Mucosa of rectum (tissue), 2 donors: ENCODE data around the gene PPP1R14C.
"Not testable (repeated sequence)": the region's sequence is repeated elsewhere in the genome, so short reads cannot be mapped to it uniquely, and the experiment has no call there.

ENCODE experiments used
- H3K27ac ChIP-seq, 2 donors: one replicate each; pipeline ENCODE4 v1.7.0; 2013; ENCODE audit warnings: inconsistent platforms in 2 of 2, low read depth in 2 of 2, low read length in 2 of 2
- H3K27me3 ChIP-seq, 2 donors: one replicate each; pipeline ENCODE4 v1.7.0; 2013; ENCODE audit warnings: low read length in 2 of 2; ENCODE audit not compliant: control insufficient read depth in 2 of 2, insufficient read depth in 2 of 2
- H3K36me3 ChIP-seq, 2 donors: one replicate each; pipeline ENCODE4 v1.7.0; 2013; ENCODE audit warnings: low read length in 2 of 2; ENCODE audit not compliant: control insufficient read depth in 2 of 2, insufficient read depth in 2 of 2
- H3K4me1 ChIP-seq, 2 donors: one replicate each; pipeline ENCODE4 v1.7.0; 2013; ENCODE audit warnings: low read length in 2 of 2, mild to moderate bottlenecking in 1 of 2; ENCODE audit not compliant: control insufficient read depth in 2 of 2, insufficient read depth in 2 of 2
- H3K4me3 ChIP-seq, 2 donors: one replicate each; pipeline ENCODE4 v1.7.0; 2013; ENCODE audit warnings: low read length in 2 of 2
- H3K9ac ChIP-seq, 2 donors: one replicate each; pipeline ENCODE4 v1.7.0; 2013; ENCODE audit warnings: low read length in 2 of 2, low read depth in 1 of 2, mild to moderate bottlenecking in 1 of 2
- H3K9me3 ChIP-seq, 2 donors: one replicate each; pipeline ENCODE4 v1.7.0; 2013; ENCODE audit warnings: low read length in 2 of 2; ENCODE audit not compliant: control insufficient read depth in 2 of 2
- donor health status: healthy.
- donor health status: Normal muscosa, but diverticular disease.

Gene PPP1R14C

DNA sequence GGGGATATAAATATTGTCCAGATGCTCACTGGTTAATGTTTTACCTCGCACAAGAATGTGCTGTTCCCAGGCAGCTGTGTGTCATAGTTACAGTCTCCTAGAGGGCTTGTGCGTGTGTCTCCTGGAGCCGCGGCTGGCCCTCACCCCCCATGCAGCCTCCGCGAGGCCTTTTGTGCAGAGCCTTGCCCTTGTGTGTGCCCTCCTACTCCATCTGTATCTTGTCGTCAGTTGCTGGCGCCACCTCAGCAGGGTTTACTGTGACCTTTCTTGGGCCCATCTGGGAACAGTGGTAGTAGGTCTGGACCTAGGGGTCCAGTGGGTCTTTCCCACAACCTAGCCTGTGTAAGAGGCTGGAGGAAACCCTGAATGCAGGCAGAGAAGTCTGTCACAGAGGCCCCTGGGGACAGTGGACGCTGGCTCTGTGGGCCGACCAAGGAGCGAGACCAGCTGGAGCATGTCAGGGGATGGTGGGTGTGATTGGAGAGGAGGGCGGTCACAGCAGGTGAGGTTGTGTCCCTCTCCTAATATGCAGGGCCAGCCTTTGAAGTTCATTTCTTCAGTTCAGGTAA is 35.2 kb downstream of the PPP1R14C start:
- Histone ChIP-seq H3K27me3 (no peaks in the 10 kb centered on the region), H3K9me3 (no peaks in the 10 kb centered on the region), H3K9ac (peak overlapping the region in 1 of 2 donors; percentile 62), H3K36me3 (no peaks in the 10 kb centered on the region), H3K4me1 (peaks cover 38 to 43% of the 10 kb centered on the region in 2 donors), H3K4me3 (peak overlapping the region; percentile 10 to 13), H3K27ac (peak overlapping the region; percentile 88 to 92)

DNA sequence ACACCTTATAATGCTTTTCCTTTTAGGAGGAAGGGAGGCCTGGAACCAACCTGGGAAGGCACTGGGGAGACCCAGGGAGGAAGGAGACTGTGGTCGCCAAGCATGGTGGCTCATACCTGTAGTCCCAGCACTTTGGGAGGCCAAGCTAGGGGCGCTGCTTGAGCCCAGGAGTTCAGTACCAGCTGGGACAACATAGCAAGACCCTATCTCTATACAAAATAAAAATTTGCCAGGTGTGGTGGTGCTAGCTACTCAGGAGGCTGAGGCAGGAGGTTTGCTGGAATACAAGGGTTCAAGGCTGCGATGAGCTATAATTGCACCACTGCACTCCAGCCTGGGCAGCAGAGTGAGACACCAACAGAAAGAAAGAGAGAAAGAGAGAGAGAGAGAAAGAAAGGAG is 36.2 kb downstream of the PPP1R14C start:
- Histone ChIP-seq H3K9me3 (no peaks in the 10 kb centered on the region), H3K4me3 (no peak overlapping the region), H3K27me3 (no peaks in the 10 kb centered on the region), H3K9ac (no peak overlapping the region), H3K4me1 (peaks cover 39 to 49% of the 10 kb centered on the region in 2 donors), H3K27ac (no peak overlapping the region), H3K36me3 (no peaks in the 10 kb centered on the region)

DNA sequence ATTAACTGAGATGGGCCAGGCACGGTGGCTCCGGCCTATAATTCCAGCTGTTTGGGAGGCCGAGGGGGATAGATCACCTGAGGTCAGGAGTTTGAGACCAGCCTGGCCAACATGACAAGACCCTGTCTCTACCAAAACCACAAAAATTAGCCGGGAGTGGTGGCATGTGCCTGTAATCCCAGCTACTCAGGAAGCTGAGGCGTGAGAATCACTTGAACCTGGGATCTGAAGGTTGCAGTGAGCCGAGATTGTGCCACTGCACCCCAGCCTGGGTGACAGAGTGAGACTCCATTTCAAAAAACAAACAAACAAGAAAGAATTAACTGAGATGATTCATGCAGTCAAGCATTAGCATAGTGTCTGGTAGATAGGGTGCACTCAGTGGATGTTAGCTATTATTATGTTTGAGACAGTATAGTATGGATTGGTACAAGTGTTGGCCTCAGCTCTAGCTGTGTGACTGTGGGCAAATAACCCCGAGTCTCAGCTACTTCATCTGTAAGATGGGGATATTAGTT is 37.1 kb downstream of the PPP1R14C start:
- not testable (repeated sequence) for H3K27me3 ChIP-seq, H3K9ac ChIP-seq, H3K4me3 ChIP-seq, H3K27ac ChIP-seq, H3K9me3 ChIP-seq, H3K36me3 ChIP-seq
- H3K4me1 ChIP-seq, result peaks cover 40 to 57% of the 10 kb centered on the region in 2 donors

DNA sequence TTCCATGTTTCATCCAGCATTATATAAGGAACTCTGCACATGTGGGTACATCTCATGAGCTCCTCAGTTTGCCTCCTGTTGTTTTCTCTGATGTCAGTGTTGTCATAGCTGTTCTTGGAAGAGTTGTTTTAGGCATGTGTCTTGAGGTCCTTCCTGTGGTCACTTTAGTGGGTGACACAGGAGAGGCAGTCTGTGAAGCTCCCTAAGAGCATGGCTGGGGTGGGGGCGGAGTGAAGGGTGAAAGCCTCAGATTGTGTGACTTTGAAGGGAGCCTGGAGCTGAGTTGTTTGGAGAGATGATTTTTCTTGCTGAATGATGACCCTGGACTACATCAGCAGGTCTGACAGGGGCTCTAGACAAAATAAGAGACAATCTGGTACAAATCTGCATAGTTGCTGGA is 37.7 kb downstream of the PPP1R14C start:
- Histone ChIP-seq H3K9ac (no peak overlapping the region), H3K36me3 (no peaks in the 10 kb centered on the region), H3K27me3 (no peaks in the 10 kb centered on the region), H3K9me3 (no peaks in the 10 kb centered on the region), H3K4me3 (no peak overlapping the region), H3K27ac (no peak overlapping the region), H3K4me1 (peaks cover 38 to 57% of the 10 kb centered on the region in 2 donors)

DNA sequence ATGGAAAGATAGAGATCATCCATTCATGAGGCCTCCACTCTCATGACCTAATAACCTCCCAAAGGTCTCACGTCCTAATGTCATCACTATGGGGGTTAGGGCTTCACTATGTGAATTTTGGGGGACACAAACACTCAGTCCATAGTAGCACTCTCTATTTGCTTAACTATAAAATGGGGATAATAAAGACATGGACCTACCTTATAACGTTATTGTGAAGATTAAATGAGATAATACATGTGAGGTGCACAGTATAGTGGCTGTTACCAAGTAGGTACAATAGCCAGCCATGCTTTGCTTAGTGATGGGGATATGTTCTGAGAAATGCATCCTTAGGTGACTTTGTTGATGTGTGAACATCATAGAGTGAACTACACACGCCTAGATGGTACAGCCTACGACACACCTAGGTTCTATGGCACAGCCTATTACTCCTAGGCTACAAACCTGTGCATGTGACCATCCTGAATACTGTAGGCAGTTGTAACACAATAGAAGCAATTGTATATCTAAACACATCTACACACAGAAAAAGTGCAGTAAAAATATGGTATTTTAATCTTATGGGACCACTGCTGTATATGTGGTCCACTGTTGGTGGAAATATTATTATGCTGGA is 39.7 kb downstream of the PPP1R14C start:
- Histone ChIP-seq H3K9ac (no peak overlapping the region), H3K27ac (peak overlapping the region; percentile 76 to 81), H3K36me3 (no peaks in the 10 kb centered on the region), H3K4me3 (no peak overlapping the region), H3K4me1 (peaks cover 22 to 45% of the 10 kb centered on the region in 2 donors), H3K9me3 (no peaks in the 10 kb centered on the region), H3K27me3 (no peaks in the 10 kb centered on the region)

DNA sequence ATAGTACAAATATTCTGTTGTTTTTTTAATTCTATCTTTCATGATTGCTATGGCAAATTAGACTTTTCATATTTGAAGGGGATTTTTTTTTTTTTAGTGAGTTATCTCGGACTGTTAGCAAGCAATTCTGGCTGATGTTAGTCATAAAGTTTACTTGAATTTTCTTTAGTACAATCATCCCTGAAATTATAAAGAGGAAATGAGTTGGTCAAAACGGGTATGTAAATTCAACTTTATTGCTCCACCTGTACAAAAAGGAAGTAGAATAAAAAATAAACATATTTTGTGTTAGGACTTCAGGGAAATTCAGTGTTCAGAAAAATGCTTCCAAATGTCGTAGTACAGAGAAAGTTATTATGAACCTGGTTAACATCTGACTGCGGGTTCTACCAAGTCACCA is 40.3 kb downstream of the PPP1R14C start:
- H3K4me3 ChIP-seq, result no peak overlapping the region
- H3K9ac ChIP-seq, result no peak overlapping the region
- peaks cover 17 to 39% of the 10 kb centered on the region in 2 donors for H3K4me1 ChIP-seq
- H3K36me3 ChIP-seq, result no peaks in the 10 kb centered on the region
- no peaks in the 10 kb centered on the region for H3K9me3 ChIP-seq
- peak overlapping the region; percentile 76 to 81 for H3K27ac ChIP-seq
- no peaks in the 10 kb centered on the region for H3K27me3 ChIP-seq

DNA sequence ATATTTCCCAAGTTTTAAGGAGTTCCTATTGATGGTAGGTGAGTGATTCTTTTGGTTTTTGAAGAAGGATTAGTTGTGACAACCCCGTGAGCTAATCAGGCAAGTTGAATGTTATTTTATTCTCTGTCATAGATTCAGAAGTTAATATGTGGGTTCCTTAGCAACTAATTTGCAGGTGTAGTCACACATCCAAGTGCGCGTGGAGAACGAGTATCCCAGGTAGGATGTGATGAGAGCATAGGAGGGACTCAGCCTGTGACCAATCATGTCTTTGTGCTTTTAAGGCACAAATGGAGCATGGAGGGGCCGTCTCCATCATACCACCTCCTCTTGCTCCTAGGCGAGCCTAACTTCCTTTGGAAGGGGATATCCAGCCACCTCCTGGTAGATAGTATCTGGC is 41.1 kb downstream of the PPP1R14C start:
- Histone ChIP-seq H3K4me1 (peaks cover 15 to 38% of the 10 kb centered on the region in 2 donors), H3K4me3 (no peak overlapping the region), H3K9me3 (no peaks in the 10 kb centered on the region), H3K27me3 (no peaks in the 10 kb centered on the region), H3K9ac (no peak overlapping the region), H3K27ac (peak overlapping the region; percentile 76 to 81), H3K36me3 (no peaks in the 10 kb centered on the region)

DNA sequence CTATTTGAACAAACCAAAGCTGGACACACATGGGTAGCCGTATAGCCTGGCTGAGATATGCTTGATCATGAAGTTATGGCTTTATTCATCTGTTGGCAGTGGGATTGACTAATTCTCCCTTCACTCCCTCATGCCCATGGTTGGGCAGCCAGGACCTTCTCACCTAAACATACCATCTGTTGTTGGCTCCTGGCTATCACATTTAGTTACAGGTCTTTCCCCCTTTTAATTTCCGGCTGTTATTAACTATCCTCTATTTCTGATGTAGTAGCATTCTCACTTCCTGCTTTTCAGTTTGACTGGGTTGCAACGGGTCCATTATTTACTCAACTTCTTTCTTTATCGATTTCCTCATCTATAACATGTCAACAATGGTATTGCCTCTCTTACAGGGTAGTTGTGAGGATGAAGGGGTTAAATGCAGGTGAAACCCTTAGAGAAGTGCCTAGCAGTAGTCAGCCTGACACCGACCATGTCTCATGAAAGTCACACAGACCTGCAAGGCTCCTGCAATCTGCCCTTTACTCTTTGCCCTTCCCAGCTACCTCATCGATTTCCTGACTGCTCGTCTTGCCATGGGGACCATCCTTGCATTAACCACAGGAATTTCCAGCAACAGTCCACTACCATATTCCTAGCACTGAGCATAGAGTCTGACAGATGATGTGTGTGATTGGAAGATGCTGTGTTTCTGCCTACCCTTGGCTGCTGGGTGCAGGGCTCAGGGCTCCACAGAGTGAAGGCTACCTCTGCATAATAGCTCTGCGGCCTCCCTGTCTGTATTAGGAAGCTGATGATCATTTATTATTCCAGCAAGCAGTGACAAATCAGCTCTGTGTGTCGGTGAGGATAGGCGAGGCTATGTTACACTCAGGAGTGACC is 42.2 kb downstream of the PPP1R14C start:
- H3K9ac ChIP-seq, result peak overlapping the region in 1 of 2 donors; percentile 28
- peak overlapping the region; percentile 76 to 80 for H3K27ac ChIP-seq
- H3K27me3 ChIP-seq, result no peaks in the 10 kb centered on the region
- H3K9me3 ChIP-seq, result no peaks in the 10 kb centered on the region
- no peaks in the 10 kb centered on the region for H3K36me3 ChIP-seq
- no peak overlapping the region for H3K4me3 ChIP-seq
- peaks cover 17 to 41% of the 10 kb centered on the region in 2 donors for H3K4me1 ChIP-seq

DNA sequence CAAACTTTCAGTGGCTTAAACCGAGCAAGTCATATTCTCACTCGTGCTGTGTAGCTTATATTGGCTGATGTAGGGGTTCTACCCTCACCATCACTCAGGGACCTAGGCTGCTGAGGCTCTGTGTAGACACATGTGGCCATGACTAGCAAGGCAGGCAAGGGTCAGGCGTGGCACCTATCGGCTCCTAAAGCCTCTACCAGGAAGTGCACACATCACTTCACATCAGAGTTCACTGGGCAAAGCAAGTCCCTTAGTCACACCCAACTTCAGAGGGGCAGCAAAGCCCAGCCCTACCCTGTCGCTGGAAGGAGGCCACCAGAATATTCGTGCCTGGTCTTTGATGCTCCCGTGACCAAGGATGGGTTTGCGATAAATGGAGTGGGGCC is 42.9 kb downstream of the PPP1R14C start:
- H3K9ac ChIP-seq, result peak overlapping the region in 1 of 2 donors; percentile 28
- no peaks in the 10 kb centered on the region for H3K27me3 ChIP-seq
- H3K27ac ChIP-seq, result peak overlapping the region; percentile 76 to 80
- no peaks in the 10 kb centered on the region for H3K36me3 ChIP-seq
- H3K4me1 ChIP-seq, result peaks cover 17 to 41% of the 10 kb centered on the region in 2 donors
- H3K9me3 ChIP-seq, result no peaks in the 10 kb centered on the region
- no peak overlapping the region for H3K4me3 ChIP-seq
